Fibroblast of lung (primary cell): Measurements from ENCODE around the gene TIMM22. TPM values are rescaled to one million over a fixed set of nuclear protein-coding genes. Genes with fewer than 3 reads are reported as not detected.
"Not testable (repeated sequence)": the region's sequence is repeated elsewhere in the genome, so short reads cannot be mapped to it uniquely, and the experiment has no call there.

Experiments
- DNase-seq, 2 donors: peaks; one replicate each; pipeline versions ENCODE4 v3.0.0 to v3.0.0-alpha.2; 2010; ENCODE audit warnings: low read depth in 2 of 2
- H2AFZ ChIP-seq: 2 replicates; pipeline ENCODE4 v1.5.1; 2012; ENCODE audit warnings: low read length, control low read depth, inconsistent platforms
- H3K27ac ChIP-seq: 2 replicates; pipeline ENCODE4 v1.5.1; 2011; ENCODE audit warnings: low read length, control low read depth; ENCODE audit not compliant: insufficient read depth
- H3K27me3 ChIP-seq: 2 replicates; pipeline ENCODE4 v1.5.1; 2011; ENCODE audit warnings: mild to moderate bottlenecking, low read length; ENCODE audit not compliant: control insufficient read depth, insufficient read depth
- H3K36me3 ChIP-seq: 2 replicates; pipeline ENCODE4 v1.5.1; 2011; ENCODE audit warnings: low read length; ENCODE audit not compliant: control insufficient read depth, insufficient read depth
- H3K4me1 ChIP-seq: 2 replicates; pipeline ENCODE4 v1.5.1; 2011; ENCODE audit warnings: low read length; ENCODE audit not compliant: control insufficient read depth, insufficient read depth; ENCODE audit errors: extremely low read depth
- H3K4me2 ChIP-seq: 2 replicates; pipeline ENCODE4 v1.5.1; 2011; ENCODE audit warnings: low read length, control low read depth; ENCODE audit not compliant: insufficient read depth; ENCODE audit errors: extremely low read depth
- H3K4me3 ChIP-seq, 4 experiments: fragments of 200-600 bp in 1 of 4; sonication (generic) in 1 of 4; replicated peaks in 1 of 4; 2 replicates each; pipeline ENCODE4 v1.5.1; 2011 to 2016; ENCODE audit warnings: low read length in 4 of 4, low read depth in 3 of 4, mild to moderate bottlenecking in 3 of 4, control low read depth in 2 of 4, inconsistent platforms in 1 of 4, mixed read lengths in 1 of 4; ENCODE audit not compliant: insufficient read depth in 1 of 4; ENCODE audit errors: control extremely low read depth in 1 of 4
- H3K79me2 ChIP-seq: 2 replicates; pipeline ENCODE4 v1.5.1; 2012; ENCODE audit warnings: mild to moderate bottlenecking, low read length, inconsistent platforms; ENCODE audit not compliant: control insufficient read depth, insufficient read depth
- H3K9ac ChIP-seq: 2 replicates; pipeline ENCODE4 v1.5.1; 2011; ENCODE audit warnings: mild to moderate bottlenecking, low read length, control low read depth; ENCODE audit not compliant: insufficient read depth
- H3K9me3 ChIP-seq: 2 replicates; pipeline ENCODE4 v1.5.1; 2012; ENCODE audit warnings: low read depth, low read length; ENCODE audit not compliant: control insufficient read depth, insufficient read depth
- H4K20me1 ChIP-seq: 2 replicates; pipeline ENCODE4 v1.5.1; 2011; ENCODE audit warnings: low read length; ENCODE audit not compliant: control insufficient read depth, insufficient read depth; ENCODE audit errors: extremely low read depth
- EZH2 ChIP-seq: IDR thresholded peaks from 2 replicates; pipeline ENCODE4 v1.5.1; 2012; ENCODE audit warnings: low read length, control low read depth, mild to moderate bottlenecking; ENCODE audit errors: missing control alignments
- polyA plus RNA-seq, 2 donors: library from polyadenylated mRNA; depleted of rRNA in 1 of 2; stranded (reverse) in 1 of 2; unstranded in 1 of 2; fragments of >200 nt; gene quantifications; 2 replicates each; pipeline ENCODE4 v1.2.1, GENCODE V29; 2011 to 2012; ENCODE audit warnings: missing spikeins in 1 of 2
- total RNA-seq: library from RNA; depleted of rRNA; stranded (reverse); fragments of >200 nt; gene quantifications from 2 replicates; pipeline ENCODE4 v1.2.1, GENCODE V29; 2014
- TF ChIP-seq, protein P1 (sequence below), 2 donors: IDR thresholded peaks in 1 of 2; conservative IDR thresholded peaks in 1 of 2; 1 replicate in 1 of 2; 2 replicates in 1 of 2; pipeline ENCODE4 v1.5.1; 2011 to 2012; ENCODE audit warnings: low read length in 2 of 2, control low read depth in 1 of 2, inconsistent platforms in 1 of 2, low read depth in 1 of 2, mild to moderate bottlenecking in 1 of 2

The TIMM22 gene
- total and polyA plus RNA-seq, 2 donors (not counting 1 experiment from before 2014, with no cell fraction given) = 13.4 to 17.4 TPM

- Histone ChIP-seq H3K4me3 (no peak overlapping the region), H3K4me1 (peaks cover 3% of the 10 kb centered on the region), H3K36me3 (no peaks in the 10 kb centered on the region), H3K79me2 (peaks cover 9% of the 10 kb centered on the region), H3K9ac (no peak overlapping the region), H2AFZ (no peak overlapping the region), H3K9me3 (no peaks in the 10 kb centered on the region), H3K27me3 (no peaks in the 10 kb centered on the region), H4K20me1 (no peaks in the 10 kb centered on the region), H3K27ac (no peak overlapping the region), H3K4me2 (no peak overlapping the region)
- TF ChIP-seq, protein P1, sequence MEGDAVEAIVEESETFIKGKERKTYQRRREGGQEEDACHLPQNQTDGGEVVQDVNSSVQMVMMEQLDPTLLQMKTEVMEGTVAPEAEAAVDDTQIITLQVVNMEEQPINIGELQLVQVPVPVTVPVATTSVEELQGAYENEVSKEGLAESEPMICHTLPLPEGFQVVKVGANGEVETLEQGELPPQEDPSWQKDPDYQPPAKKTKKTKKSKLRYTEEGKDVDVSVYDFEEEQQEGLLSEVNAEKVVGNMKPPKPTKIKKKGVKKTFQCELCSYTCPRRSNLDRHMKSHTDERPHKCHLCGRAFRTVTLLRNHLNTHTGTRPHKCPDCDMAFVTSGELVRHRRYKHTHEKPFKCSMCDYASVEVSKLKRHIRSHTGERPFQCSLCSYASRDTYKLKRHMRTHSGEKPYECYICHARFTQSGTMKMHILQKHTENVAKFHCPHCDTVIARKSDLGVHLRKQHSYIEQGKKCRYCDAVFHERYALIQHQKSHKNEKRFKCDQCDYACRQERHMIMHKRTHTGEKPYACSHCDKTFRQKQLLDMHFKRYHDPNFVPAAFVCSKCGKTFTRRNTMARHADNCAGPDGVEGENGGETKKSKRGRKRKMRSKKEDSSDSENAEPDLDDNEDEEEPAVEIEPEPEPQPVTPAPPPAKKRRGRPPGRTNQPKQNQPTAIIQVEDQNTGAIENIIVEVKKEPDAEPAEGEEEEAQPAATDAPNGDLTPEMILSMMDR (conservative IDR thresholded peaks at IDR 0.05 in 1 of 2, IDR thresholded peaks at IDR 0.05 in 1 of 2; ENCODE audit: low read depth in 1 of 2, low read length in 2 of 2) = no peak
- no peak for TF ChIP-seq EZH2
- DNase-seq = no peak
Measured at GRCh38 chr17:992933-993332, 4.0 kb upstream of the TIMM22 start.

- not testable (repeated sequence) for H4K20me1 ChIP-seq, H3K36me3 ChIP-seq, H3K27ac ChIP-seq, H2AFZ ChIP-seq, H3K9ac ChIP-seq, DNase-seq, H3K9me3 ChIP-seq, H3K4me3 ChIP-seq, H3K4me2 ChIP-seq, H3K27me3 ChIP-seq
- Histone ChIP-seq H3K4me1 (peaks cover 16% of the 10 kb centered on the region), H3K79me2 (peaks cover 24% of the 10 kb centered on the region)
Measured at GRCh38 chr17:995324-995723, 1.6 kb upstream of the TIMM22 start.

DNA sequence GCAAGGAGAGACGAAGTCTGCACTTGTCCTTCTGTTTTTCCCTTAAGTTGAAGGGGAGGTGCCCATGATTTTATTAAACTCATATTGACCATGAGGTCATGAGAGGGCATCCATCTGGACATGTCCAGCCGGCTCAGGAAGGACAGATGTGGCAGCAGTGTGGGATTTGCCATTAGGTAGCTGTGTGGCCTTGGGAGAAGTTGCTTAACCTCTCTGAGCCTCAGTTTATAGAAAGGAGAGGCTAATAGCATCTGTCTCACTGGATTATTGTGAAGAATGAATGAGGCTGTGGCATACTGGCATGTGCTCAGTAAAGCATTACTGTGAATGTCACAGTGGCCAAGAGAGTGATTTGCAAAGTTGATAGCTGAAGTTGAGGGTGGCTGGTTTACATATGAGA, 1.2 kb downstream of the TIMM22 start:
- no peak overlapping the region for H2AFZ ChIP-seq
- TF ChIP-seq, protein P1 (conservative IDR thresholded peaks at IDR 0.05 in 1 of 2, IDR thresholded peaks at IDR 0.05 in 1 of 2; ENCODE audit: low read depth in 1 of 2, low read length in 2 of 2) = no peak
- TF ChIP-seq EZH2 = no peak
- H3K9ac ChIP-seq = no peak overlapping the region
- no peak for DNase-seq
- H3K79me2 ChIP-seq = peaks cover 24% of the 10 kb centered on the region
- H3K4me3 ChIP-seq = peak overlapping the region; percentile 52 to 98 (median 82)
- H3K27ac ChIP-seq = no peak overlapping the region
- H3K9me3 ChIP-seq = no peaks in the 10 kb centered on the region
- peaks cover 43% of the 10 kb centered on the region for H3K4me1 ChIP-seq
- peak overlapping the region; percentile 98 for H3K4me2 ChIP-seq
- H4K20me1 ChIP-seq = no peaks in the 10 kb centered on the region
- H3K36me3 ChIP-seq = peaks cover 11% of the 10 kb centered on the region
- H3K27me3 ChIP-seq = no peaks in the 10 kb centered on the region
